ENCODE results near the gene LRBA. TPM values are rescaled to one million over a fixed set of nuclear protein-coding genes. Genes with fewer than 3 reads are reported as not detected.

LRBA gene
- total RNA-seq, 1 experiment from 2014 or later, result 25.9 TPM

DNA sequence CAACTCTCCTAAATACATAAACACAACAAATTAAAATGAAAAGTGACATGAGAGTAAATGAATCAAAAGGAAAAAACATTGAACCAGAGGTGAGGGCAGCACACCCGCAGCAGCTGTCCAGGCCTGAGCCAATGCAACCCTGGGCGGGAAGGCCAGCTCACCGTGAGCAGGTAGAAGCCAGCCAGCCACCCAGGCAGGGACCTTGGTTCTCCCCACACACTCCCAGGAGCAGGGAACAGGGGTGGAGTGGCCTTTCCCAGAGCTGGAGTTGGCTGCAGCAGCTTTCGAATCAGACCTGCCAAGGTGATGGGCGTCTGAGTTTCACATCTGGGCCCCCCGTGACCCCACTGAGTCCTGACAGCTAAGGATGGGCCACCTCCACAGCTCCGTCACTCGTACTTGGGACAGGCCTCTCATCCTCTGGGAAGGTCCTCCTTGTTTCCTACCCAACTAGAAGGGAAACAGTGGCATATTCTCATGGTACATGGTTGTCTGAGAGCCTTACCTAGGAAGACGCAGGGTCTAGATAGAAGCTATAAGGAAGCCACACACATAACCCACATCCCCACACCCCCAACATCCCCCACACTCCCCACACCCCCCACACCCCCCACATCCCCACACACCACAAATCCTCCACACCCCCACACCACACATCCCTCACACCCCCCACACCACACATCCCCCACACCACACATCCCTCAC, 764.6 kb downstream of the LRBA start:
- no peak for DNase-seq (ENCODE audit: low spot score)

DNA sequence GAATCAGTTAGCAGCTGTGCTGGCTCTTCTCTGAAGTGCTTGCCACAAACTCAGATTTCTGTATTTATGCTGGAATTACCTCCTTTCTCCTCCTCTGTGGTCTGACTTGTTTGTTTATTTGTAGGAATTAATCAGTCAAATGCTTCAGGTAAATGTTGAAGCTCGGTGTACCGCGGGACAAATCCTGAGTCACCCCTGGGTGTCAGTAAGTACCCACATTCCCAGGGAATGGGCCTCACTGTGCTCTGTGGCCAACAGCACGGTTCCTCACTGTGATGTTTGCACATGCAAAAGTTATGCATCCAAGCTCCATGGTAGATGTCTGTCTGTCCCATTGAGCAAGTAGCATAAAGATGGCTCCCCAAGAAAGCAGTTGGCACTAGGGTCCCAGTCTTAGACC, 766.9 kb downstream of the LRBA start:
- DNase-seq (ENCODE audit: low spot score), result peak; percentile 42

DNA sequence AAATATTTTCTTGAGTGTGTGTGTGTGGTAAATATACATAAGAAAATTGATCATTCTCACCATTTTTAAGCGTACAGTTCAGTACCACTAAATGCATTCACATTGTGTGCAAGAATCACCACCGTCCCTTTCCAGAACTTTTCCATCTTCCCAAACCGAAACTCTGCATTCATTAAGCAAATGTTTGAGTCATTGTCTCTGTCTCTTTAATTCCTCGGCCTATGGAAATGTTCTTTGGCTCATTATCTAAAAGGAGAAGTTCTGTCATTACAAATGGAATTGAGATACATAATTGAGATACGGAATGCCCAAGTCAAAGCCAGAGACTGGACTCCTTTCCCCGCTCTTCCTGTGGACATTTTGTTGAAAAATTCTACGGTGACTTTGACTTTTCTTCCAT, 767.9 kb downstream of the LRBA start:
- no peak for DNase-seq (ENCODE audit: low spot score)

DNA sequence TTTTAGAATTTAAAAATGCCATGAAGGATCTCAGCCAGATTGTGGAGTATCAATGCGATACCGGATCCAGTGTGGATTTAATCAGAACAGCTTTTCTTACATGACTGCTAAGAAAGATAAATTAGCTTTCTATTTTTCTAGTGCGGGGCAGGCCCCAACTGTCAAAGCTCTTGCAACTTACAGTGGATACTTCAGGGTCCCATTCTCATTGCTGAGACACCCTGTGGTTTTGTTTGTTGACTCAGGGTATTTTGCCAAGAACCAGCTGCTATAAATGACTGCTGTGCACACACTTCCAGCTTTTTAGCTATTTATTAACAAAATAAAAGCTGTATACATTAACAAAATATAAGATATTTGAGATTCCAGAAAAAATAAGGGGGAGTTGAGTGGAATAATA, 770.5 kb downstream of the LRBA start:
- DNase-seq (ENCODE audit: low spot score), result peak; percentile 69

DNA sequence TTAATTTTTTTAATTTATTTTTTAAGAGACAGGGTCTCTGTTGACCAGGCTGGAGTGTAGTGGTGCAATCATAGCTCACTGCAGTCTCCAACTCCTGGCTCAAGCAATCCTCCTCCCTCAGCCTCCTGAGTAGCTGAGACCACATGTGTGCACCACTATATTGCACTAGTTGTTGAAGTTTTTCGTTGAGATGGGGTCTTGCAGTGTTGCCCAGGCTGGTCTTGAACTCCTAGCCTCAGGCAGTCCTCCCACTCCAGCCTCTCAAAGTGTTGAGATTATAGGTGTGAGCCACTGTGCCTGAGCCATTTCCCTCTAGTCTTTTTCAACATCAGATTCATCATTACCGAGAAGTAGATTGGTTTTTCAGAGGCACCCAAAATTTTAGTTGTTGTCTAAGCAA, 771.2 kb downstream of the LRBA start:
- DNase-seq (ENCODE audit: low spot score), result no peak

DNA sequence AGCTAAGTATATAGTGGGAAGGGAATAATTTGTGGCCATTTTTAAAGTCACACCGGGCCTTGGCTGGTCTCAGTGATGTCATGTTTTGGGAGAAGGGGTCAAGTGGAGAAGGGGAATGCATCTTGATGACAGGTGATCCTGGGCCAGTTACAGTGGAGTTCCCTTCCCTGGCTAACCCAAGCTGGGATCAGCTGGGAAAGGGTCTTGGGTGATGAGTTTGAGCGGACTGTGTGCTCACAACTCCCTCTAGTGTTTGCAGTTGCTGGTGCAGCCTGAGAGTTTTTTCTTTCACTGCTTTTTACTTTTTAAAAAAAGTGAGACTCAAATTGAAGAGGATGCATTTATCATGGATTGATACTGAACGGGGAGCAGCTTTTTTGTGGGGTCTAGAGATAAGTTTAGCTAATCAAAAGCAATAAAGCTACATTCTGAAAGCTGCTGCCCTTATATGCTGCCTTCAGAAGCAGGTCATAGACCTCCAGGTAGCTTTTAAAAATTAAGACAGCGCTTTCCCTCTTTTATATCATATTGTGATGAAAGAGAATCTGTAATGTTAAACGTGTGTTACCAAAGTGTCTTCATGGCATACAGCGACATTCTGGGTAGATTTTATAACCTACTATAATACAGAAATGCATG, 772.1 kb downstream of the LRBA start:
- peak; percentile 62 for DNase-seq (ENCODE audit: low spot score)

DNA sequence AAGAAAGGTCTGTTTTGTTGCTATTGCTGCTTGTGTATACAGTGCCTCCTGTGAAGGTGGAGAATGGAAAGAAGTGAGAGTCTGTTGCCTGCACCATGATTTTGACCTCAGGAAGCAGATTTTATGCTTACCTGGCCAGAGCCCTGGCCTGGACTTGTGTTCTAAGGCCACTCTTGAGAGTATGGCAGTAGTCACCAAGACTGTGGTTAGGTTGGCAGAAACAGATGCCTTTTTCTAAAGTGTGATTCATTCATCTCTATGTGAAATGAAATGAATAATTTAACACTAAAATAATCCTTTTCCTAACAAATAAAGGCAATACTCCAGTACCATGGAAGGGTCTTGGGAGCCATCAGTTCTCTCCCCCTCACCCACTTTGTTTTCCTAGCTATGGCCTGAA, 775.1 kb downstream of the LRBA start:
- no peak for DNase-seq (ENCODE audit: low spot score)

DNA sequence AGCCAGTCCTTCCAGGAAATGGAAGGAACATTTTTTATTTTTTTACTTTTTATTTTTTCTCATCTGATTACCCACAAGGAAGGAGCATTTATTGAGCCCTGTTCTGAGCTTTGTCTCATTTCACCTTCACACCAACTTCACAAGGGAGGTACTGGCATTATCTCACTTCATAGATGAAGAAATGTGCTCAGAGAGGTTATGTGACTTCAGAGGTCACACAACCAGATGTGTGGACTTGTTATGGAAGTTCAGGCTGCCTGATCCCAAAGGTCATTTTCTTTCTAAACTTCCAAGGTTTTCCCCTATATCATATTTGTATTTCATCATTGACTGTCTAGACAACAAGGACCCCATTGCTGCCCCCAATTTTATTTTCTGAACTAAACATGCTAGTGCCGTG, 776.5 kb downstream of the LRBA start:
- DNase-seq (ENCODE audit: low spot score), result no peak

DNA sequence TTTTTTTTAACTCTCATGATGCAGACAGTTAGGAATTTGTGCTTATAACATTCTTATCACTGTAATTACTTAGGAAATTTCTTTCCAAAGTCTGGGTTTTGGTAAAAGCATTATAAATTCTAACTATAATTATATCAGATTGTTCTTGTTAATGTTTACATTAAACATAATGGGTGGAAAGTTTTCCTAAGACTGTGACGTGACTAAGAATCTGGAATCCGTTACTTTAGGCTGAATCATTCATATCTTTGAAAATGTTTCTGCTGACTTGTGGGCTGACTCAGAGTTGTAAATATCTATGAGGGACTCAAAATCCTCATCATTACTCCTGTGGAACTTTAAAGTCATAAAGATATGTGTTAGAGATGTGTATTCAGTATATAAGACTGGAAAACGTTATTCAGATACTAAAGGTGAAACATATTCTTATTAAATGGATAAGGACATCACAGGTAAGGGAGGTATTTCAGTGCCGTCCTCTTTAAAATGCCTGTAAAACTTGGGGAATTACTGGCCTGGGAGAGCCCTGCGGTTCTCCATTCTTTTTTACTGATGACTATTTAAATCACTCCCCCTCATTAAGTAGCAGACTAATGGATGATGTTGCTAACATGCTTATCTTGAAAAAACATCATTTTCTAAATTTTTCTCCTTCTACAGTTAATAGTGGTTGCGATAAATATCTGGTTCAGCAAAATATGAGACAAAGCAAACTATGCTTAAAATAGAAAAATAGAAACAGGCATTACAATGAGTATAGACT, 777.8 kb downstream of the LRBA start:
- peak; percentile 94 for DNase-seq (ENCODE audit: low spot score)

DNA sequence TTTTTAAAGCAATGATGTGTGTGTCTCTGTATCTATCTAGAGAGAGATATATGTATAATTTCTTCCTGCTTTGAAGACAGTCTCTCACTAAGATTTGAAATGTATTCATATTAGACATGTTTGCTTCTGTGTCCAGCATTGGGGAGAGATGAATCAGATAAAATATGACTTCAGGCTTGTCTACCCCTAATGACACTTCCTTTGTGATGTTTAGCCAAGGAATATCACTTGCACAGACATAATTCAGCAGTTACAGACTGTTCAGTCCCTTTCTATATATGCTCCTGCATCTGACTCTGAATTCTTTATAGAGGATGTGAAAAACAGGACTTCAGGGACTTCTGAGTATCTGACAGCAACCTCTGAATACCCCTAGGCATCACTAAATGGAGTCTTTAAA, 778.5 kb downstream of the LRBA start:
- DNase-seq (ENCODE audit: low spot score), result peak; percentile 81

DNA sequence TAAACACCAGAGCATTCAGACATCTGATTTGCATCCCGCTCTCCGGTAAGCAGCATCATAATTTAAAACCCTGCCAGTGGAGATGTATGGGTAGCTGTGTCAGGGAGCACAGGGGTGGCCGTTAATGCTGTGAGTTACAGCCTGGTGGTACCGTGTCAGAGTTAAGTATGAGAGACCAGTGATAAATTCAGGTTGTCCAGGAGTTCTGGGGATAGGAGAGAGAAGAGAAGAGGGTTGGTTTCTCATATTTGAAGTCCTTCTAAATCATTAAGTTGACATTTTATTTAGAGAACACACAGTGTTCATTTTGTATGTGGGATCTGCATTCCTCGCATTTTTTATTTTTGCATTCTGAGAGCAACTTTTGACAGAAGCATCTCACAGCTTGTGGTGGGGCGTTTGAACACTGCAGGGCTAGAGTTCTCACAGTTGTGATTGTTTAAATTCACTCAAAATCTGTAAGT, 779.2 kb downstream of the LRBA start:
- peak; percentile 71 for DNase-seq (ENCODE audit: low spot score)

DNA sequence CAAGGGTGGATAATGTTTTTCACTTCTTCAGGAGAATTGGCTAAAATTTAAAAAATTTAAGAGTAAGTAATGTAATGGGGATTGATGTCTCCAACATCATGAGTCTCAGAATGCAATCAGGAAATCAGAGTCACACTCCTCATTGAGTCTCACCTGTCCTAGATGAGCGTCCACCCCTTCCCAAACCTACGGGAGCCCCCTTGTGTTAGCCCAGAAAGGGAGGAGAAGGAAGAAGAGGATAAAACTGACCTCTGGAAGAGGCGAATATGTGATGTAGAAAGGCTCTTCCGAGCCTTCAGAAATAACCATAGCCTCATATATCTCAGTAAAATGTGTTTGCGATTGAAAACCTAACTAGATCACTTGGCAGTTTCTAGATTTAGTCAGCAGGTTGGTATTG, 779.8 kb downstream of the LRBA start:
- no peak for DNase-seq (ENCODE audit: low spot score)

DNA sequence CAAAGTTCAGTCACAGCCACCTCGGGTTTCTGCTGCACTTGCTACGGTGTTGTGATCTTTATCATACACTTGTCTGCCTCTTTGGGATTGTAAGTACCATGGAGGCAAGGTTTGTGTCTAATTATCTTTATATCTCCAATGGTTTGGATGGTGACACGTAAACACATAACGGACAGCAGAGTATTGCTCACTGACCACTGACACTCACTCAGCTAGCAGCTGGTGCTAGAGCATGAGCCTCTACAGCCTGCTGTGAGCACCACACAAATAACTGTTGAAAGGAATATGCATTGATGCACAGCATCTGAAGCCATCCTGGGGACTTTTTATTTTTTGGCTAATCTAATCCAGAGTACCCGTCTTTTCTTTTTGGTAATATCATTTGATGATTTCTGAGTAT, 780.8 kb downstream of the LRBA start:
- DNase-seq (ENCODE audit: low spot score), result no peak

DNA sequence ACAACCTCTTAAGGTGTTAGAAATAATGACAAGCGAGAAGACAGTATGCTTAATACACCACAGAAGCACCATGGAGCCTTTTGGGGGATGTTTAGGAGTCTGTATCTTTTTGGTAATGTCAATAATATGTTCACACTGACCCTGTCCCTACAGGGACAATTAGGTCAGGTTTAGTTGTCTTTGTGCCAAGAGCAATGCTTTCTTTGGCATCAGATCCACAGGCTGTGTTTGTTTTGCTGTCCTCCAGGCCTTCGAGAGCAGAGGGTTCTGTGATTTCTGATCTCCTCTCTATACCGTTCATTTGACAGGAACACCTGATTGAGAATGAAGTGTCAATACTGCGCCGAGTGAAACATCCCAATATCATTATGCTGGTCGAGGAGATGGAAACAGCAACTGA, 783.1 kb downstream of the LRBA start:
- no peak for DNase-seq (ENCODE audit: low spot score)

DNA sequence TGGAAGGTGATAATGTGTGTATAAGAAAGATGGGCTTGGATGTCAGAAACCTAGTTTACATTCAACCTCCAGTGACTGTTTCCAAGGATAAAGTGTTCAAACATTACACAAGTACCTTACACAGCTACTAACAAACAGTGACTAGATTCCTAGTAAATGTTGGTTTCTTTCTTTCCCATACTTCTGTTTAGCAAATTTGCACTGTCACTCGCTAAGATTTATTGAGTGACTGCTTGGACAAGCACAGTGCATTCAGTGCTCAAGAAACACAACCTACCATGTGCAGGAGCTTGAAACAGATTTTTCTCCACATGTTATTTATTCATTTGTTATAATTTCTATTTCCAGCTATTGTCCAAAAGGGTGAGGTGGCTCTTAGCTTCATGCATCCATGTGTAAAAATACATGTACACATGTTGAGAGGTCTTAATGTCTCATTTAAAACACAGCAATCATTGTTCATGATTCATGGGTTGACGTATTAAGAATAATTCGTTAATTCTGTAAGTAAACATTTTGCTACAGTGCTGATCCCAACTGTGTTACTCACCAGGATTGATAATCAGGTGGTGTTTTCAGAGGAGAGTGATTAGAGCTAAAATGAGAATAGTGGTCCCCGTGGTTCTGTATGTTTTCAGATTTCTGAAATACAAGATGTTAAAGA, 783.8 kb downstream of the LRBA start:
- DNase-seq (ENCODE audit: low spot score), result no peak

DNA sequence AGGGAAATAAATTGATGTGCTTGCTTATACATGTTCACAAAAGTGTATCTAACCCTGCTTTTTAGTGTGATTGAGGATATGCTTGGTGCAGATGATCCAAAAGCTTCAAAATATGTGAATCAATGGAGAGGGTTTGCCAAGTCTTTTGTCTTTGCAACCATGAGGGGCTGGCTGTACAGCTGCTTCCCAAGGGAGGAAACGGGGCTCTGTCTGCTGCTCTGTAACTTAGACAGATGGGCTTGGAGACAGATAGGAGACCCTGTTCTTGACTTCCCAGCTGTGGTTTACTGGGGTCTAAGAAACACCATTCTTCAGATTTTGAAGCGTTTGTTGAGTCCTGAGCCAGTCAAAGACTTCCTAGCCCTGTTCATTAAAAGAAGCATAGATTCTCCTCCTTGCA, 784.5 kb downstream of the LRBA start:
- no peak for DNase-seq (ENCODE audit: low spot score)

DNA sequence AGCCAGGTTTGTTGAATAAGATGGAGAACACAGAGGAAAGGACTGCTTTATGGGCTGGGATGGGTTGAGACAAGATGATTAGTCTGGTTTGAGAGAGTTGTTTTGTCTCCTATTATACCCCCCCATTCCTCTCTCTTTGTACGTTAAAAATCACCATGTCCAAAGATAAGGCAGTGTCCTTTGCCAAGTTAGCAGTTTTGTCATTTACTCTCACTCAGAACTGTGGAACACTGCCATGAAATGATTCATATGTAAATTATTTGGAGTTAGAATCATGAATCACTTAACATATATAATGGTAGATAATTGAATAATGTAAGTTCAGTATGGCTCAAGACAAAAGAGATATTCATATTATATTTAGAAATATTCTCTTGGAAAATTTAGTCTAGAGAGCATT, 785.6 kb downstream of the LRBA start:
- peak; percentile 85 for DNase-seq (ENCODE audit: low spot score)

DNA sequence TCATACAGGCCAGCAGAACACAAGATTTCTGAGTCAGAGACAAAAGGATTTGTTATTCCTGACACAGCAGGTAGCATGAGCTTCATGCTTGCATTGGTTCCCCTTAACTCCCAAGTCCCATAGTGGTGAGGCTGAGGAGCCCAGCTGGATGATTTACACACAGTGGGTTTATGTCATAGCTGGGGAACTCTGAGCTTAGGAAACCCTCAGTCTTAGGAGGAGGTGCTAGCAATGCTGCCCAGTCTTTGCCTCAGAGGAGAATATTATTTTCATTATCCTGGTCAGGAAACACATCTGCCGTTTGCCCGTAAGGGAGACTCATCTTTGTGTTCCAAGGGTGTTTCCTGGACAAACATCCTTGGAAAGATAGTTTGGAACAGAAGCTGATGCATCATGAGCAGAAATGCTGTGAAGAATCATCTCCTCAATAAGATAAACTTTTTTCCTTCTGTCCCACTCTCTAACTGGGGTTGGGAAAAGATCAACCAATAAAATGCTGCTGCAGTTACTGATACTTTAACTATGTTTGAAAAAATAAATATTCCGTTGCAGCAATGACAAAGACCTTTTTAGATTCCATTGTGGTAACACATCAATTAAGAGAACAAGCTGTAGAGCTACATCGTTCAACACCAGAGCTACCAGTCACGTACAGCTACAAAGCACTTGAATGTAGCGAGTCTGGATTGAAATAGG, 790.0 kb downstream of the LRBA start:
- DNase-seq (ENCODE audit: low spot score), result peak; percentile 93

DNA sequence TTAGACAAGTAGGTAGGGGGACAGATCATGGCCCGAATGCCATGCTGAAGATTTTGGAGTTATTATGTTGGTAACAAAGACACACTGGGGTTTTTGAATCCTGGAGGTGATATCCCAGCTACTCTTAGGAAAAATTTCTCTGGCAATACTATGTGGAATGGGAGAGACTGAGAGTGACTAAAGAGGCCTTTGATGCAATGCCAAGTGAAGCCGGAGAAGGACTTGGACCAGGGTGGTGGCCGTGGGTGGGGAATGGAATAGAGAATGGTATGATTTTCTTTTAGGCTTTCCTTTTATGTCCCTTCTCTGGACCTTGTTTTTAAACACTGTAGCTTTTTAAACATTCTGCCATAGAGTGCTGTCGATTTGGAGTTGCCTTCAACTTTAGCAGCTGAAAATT, 795.2 kb downstream of the LRBA start:
- DNase-seq (ENCODE audit: low spot score), result no peak

DNA sequence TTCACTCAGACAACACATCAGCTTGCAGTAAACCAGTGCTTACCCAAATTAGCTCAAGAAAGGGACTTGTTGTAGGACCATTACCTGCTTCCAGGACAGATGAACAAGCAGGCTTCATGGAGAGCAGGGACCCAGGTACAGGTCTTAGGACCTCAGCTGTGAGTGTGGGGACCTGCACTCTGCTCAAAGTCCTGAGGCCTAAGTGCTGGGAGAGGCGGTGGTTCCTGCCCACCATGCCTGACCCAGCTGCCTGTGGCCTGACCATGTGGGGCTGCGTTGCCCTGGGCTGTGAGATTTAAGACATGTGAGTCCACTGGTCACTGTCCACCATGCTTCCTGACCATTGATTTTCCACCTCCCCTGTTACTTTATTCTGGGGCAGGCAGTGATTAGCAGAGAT, 796.6 kb downstream of the LRBA start:
- DNase-seq (ENCODE audit: low spot score), result no peak

DNA sequence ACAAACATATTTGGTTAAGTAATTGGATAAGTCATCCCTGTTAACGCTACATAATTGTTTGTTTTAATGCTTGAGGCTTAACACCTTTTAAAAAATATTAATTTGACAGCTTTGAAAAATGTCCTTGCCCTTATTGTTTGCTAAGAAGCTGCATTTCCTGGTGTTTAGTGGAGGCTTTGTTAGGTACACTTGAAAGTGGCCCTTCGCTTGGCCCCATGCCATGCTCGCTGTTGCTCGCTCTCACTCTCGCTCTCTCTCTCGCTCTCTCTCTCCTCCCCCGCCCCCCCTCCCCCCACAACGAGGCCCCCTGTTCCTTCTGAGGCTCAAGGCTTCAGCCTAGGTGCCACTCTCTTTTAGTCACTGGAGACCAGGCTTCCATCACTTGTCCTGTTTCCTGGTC, 797.3 kb downstream of the LRBA start:
- no peak for DNase-seq (ENCODE audit: low spot score)

DNA sequence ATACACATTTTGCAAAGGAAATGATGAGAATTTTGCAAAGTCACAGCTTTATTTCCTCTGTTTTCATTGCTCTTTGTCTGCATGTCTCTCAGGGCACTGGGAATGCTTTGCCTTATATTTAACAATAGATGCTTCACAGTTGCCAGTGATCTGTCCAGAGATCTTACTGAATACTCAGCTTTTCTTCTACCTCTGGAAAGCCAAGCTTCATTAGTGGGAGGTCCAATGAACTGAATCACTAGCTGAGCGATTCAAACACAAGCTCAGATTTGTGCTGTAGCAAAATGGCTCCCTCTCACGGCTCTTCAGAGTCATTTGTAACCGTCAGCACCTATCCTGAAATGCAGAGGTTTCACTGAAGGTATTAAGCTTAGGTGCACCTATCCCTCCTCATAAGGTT, 797.9 kb downstream of the LRBA start:
- DNase-seq (ENCODE audit: low spot score), result peak; percentile 78

All from A172 (cell line).